ENCODE measurements around the gene RGMB.
"Not testable (repeated sequence)": the region's sequence is repeated elsewhere in the genome, so short reads cannot be mapped to it uniquely, and the experiment has no call there.

The RGMB gene, protein sequence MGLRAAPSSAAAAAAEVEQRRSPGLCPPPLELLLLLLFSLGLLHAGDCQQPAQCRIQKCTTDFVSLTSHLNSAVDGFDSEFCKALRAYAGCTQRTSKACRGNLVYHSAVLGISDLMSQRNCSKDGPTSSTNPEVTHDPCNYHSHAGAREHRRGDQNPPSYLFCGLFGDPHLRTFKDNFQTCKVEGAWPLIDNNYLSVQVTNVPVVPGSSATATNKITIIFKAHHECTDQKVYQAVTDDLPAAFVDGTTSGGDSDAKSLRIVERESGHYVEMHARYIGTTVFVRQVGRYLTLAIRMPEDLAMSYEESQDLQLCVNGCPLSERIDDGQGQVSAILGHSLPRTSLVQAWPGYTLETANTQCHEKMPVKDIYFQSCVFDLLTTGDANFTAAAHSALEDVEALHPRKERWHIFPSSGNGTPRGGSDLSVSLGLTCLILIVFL

DNA sequence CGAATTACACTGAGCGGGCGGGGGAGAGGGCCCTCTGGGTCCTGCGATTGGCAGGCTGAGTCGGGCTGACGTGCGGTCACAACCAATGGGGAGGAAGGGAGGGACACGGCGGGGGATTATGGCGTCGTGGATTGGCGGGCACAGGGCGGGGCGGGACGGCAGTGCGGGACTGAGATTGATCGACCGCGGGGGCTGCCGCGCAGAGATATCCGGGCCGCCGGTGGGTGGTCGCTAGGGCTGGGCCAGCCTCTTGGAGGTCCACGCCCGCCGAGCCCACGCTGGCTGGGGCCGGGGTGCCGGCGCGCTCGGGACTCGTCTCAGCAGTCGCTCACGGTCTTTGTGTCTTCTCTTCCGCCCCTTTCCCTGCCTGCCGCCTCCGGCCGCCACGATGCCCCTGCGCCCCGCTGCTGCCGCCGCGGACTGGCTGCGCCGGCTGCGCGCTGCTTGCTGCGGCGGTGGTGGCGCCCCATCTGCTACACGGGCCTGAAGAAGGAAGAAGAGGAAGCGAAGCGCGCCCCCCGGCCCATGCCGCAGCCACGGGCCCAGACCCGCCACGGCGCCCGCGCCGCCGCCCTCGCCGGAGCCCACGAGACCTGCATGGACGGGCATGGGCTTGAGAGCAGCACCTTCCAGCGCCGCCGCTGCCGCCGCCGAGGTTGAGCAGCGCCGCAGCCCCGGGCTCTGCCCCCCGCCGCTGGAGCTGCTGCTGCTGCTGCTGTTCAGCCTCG is at the start of gene RGMB:
Gene RGMB (plus strand): TSS at position 200 of the 728 bp plus-strand sequence. CDS start 408 bp downstream, at position 608.
- peak; percentile 71 for DNase-seq

DNA sequence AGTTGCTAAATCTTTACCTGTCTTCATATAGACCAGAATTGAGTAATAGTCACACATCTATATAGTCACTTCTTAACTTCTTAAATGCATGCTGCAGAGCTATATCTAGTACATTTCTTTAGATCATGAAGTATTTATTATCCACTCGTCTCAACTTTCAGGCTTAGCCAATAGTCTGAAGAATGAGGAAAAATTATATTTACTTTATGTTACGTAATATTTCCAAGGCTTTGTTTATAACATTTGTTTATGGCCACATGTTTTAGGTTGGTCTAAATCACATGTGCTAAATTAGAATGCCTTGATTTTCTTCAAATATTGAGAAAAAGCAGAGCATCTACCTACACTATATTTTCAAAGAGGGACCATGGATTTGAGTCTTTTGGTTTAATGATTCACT is 47.2 kb upstream of the RGMB start:
- DNase-seq = no peak

DNA sequence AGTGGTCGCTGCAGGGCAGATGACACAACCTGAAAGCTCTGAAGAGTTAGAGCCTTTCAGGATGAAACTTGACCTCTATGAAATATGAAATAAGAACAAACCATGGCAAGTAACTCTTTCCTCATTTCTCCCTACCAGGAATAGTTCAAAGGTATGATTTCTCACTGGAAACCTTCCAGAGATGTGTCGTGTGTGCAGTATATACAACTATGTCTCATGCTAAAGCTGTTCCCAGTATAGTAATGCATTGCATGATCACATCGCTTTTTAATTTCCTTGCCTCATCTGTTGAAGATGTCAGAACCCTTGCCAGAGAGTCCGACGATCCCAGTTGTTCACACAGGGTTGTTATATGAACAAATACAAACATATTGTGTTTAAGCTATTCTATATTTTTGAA is 45.8 kb upstream of the RGMB start:
- DNase-seq = no peak

DNA sequence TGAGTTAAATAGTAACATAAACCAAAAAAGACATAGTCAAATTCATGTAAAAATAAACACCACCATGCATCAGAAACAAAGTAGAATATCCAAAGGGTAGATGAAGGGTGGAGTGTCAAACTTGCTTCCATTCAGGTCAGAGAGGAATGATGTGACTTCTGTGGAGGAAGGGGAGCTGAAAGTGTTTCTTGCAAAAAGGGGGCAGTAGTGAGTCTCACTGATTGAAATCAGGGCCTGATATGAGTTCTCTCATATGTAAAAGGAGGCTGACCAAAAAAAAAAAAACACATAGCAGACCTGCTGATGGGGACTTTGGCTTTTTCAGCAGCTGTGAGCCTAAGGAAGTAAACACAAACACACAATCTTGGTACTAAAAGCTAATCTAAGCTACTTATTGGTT is 38.8 kb upstream of the RGMB start:
- no peak for DNase-seq

DNA sequence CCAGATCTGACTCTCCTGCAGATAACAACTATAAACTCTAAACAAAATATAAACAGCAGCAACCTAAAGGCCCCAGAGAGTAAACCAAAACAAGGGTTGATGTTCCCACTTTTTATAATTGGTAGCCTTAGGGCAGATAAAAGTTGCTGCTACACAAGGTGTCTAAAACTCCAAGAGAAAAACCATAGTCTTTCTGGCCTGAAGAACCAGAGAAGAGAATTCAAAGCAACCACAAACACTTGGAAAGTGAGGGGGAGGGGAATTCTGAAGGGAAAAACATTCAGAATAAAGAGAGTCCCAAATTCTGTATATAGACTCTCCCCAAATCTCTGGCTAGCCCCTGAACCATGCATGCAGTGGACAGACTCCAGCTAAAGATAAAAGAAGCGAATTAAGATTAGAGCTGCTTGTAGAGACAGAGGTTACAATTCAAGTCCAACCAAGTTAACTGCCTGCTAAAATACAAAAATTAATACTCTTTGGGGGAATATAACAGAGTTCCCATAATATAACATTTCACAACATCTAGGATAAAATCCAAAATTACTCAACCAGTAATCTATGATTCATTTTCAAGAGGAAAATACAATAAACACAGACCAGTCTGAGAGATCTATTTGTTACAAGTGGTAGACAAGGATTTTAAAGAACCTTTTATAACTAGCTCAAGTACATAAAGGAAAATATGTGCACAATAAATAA is 37.5 kb upstream of the RGMB start:
- no peak for DNase-seq

DNA sequence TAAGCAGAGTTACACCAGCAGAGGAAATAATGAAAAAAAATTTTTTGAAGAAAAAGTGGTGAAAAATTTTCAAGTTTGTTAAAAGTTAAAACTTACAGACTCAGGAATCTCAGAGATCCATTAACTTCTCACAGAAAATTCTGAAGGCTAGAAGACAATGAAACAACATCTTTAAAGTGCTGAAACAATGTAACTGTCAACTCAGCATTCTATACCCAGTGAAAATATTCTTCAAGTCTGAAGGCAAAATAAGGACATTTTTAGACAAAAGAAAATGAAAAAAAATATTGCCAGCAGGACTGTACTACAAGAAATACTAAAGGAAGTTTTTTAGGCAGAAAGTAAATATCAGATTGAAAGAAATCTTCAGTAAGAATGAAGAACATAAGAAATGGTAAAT is 36.7 kb upstream of the RGMB start:
- DNase-seq = no peak

DNA sequence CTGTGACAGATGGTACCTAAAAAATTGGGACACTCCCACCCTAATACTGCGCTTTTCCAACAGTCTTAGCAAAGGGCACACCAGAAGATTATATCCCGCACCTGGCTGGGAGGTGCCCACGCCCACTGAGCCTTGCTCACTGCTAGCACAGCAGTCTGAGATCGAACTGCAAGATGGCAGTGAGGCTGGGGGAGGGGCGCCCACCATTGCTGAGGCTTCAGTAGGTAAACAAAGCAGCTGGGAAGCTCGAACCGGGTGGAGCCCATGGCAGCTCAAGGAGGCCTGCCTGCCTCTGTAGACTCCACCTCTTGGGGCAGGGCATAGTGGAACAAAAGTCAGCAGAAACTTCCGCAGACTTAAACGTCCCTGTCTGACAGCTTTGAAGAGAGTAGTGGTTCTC is 36.0 kb upstream of the RGMB start:
- DNase-seq = not testable (repeated sequence)

DNA sequence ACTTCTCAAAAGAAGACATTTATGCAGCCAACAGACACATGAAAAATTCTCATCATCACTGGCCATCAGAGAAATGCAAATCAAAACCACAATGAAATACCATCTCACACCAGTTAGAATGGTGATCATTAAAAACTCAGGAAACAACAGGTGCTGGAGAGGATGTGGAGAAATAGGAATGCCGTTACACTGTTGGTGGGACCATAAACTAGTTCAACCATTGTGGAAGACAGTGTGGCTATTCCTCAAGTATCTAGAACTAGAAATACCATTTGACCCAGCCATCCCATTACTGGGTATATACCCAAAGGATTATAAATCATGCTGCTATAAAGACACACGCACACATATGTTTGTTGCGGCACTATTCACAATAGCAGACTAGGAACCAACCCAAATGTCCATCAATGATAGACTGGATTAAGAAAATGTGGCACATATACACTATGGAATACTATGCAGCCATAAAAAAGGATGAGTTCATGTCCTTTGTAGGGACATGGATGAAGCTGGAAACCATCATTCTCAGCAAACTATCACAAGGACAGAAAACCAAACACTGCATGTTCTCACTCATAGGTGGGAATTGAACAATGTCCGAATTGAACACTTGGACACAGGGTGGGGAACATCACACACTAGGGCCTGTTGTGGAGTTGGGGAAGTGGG is 34.8 kb upstream of the RGMB start:
- not testable (repeated sequence) for DNase-seq

DNA sequence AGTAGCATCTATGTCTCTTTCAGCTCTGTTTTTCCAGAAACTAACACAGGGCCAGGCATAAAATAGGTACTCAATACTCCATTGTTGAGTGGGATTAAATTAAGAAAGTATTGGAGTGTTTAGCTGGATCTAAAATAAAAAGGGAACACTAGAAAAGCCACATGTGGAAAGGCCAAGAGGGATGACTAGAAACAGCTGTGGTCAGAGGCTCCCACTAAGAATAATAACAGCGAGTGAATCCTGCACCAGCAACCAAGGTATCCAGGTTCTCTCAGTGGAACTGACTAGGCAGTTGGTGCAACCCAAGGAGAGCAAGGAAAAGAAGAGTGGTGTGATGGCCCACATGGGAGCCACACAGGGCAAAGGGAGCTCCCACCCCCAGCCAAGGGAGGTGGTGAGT is 31.5 kb upstream of the RGMB start:
- DNase-seq = no peak

DNA sequence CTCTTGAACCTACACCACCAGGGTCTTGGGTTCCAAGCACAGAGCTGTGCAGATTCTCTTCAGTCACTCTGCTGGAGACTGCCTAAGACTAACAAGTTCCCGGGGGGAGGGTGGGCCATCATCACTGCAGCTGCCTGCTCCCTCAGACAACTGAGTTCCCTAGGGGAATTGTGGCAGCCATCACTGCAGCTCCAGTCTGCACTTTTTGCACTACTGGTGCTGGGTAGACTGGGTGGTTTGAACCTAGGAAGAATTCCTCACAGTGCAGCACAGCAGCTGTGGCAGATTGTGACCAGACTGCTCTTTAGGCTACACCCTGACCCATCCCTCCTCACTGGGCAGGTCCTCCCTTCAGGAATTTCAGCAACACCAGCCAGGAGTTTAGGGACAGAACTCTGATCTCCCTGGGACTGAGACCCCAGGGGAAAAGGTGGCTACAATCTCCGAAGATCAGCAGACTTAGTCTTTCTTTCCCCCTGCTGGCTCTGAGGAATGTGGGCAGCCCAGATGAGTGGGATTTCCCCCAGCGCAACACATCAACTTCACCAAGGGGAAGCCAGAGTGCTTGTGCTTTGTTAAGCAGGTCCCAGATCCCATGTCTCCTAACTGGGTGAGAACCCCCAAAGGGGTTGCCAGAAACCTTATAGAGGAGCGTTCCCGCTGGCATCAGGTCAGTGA is 30.9 kb upstream of the RGMB start:
- DNase-seq = no peak

DNA sequence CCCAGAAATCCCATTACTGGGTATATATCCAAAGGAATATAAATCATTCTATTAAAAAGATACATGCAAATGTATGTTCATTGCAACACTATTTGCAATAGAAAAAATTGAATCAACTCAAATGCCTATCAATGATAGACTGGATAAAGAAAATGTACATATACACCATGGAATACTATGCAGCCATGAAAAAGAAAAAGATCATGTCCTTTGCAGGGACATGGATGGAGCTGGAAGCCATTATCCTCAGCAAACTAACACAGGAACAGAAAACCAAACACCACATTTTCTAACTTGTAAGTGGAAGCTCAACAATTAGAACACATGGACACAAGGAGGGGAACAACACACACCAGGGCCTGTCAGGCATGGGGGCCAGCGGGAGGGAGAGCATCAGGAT is 25.2 kb upstream of the RGMB start:
- not testable (repeated sequence) for DNase-seq

DNA sequence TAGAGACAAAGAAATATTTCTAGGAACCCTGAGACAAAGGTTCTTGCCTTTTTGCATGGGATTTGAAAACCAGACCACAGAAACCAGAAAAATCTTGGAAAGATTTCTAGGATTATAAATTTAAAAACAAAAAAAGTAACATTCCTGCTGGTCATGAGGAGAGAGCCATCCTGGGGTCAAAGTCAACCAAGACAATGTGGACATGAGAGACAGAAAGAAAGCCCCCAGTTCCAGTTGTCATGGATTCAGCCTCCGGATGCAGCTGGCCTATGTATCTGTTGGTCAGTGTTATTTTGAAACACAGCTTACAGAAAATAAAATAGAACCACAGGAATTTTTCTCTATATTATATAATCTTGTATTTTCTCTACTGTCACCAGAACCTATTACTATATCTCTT is 24.4 kb upstream of the RGMB start:
- no peak for DNase-seq

DNA sequence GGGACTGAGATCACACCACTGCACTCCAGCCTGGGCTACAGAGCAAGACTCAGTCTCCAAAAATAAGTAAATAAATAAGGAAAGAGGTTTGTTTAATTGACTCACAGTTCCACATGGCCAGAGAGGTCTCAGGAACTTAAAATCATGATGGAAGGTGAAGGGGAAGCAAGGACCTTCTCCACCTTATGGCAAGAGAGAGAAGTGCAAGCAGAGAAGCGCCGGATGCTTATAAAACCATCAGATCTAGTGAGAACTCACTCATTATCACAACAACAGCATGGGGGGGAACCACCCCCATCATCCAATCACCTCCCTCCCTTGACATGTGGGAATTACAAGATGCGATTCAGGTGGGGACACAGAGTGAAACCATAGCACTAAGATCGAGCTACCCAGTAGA is 22.8 kb upstream of the RGMB start:
- DNase-seq = no peak

DNA sequence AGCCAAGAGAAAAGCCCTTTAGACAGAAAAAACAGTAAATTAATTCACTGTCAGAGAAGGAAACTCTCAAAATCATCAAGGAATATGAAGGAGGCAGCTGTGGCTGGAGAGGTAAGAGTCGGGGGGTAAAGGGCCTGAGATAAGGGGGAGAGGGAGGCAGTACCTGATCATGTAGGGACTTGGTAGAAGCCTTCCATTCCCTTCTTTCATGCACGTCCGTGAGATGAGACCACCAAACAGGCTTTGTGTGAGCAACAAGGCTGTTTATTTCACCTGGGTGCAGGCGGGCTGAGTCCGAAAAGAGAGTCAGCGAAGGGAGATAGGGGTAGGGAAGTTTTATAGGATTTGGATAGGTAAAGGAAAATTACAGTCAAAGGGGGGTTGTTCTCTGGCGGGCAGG is 21.1 kb upstream of the RGMB start:
- DNase-seq = not testable (repeated sequence)

DNA sequence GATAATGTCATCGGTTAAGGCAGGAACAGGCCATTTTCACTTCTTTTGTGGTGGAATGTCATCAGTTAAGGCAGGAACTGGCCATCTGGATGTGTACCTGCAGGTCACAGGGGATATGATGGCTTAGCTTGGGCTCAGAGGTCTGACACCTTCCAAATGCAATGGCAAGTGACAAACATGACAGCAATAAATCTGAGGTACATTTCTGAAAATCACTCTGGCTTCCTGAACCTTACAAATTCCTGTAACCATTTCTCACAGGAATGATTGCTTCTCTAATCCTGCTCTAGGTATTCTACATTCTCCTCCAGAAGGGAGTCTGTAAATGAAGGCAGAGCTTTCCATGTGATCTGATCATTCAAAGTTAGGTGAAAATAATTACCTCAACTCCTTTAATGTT is 20.7 kb upstream of the RGMB start:
- not testable (repeated sequence) for DNase-seq

DNA sequence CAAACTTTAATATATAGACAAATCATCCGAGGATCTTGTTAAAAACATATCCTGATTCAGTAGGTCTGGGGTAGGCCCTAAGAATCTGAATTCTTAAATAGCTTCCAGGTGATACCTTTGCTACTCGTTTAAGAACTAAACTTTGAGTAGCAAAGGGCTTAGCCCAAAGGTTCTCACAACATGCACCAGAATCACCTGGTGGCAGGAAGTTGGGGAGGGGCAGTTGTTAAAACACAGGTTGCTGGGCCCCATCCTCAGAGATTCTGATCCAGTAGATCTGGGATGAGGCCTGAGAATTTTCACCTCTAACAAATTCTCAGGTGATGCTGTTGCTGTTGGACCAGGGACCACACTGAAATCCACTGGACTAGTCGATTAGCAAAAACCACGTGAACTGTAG is 20.0 kb upstream of the RGMB start:
- DNase-seq = no peak

DNA sequence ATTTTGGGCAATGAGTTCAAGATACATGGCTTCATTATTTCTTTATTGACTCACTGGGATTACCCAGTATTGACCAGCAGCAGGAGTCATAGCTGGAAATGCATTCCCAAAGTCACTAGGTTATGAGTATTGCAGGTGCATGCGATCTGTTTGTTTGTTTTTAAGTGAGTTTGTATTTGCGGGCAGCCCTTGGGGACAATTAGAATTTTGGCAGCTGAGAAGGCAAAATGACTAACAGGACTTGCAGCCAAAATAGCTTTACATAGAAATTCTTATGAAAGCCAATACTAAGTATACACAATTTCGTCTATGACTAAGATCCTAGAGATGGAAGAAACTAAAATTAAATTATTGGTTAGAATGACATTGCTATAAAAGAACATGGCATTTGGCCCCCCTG is 18.1 kb upstream of the RGMB start:
- DNase-seq = no peak

DNA sequence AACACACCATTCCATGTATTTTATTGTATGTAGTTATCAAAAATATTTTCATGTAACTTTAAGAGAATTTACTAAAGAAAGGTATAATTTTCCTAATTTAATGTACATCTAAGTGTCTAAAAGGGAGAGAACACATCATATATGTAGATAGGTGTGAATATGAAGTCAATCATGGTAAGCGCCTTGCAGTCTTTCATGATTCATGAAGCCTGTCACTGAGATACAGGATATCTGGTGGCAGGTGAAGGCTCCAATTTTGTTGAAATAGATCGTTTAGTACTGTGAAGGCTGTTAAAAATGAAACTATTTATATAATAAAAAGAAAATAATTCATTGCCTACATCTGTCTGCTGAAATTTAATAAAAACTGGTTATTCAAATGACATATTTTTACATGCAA is 15.5 kb upstream of the RGMB start:
- DNase-seq = no peak

DNA sequence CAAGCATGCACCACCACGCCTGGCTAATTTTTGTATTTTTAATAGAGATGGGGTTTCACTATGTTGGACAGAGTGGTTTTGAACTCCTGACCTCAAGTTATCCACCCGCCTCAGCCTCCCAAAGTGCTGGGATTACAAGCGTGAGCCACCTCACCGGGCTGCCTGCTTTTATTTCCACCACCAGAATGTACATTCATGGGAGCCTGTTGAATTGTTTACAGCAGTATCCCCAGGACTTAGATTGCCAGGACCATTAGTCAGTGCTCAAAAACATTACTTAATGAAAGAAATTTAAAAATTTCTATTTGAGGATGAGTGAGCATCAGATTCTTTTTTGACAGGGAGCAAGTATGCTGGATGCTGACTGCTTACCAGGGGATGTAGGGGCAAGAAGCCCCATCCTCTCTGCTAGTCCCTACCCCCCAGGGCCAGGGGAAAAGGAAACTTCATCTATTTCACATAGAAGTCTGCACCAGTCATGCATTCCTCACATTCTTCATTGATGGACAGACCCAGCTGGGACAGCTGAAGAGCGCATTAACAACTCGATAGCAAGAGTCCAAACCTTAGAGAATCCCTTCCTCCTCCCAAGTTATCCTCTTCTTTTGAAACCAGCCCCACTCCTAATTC is 10.3 kb upstream of the RGMB start:
- DNase-seq = no peak

DNA sequence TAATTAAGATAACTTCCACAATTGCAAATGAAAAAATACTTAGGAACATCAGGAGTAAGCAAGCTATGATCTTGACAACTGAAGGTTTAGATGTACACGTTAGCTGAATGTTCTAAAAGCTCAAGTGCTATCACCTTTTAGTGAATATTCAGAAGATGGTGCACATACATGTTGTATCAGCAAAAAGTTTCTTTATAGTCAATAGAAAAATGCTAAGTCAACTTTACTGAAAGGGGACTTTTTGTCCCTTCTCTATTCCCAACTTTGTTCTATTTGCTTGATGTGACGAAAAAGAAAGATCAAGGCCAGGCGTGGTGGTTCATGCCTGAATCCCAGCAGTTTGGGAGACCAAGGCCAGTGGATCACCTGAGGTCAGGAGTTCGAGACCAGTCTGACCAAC is 7.6 kb upstream of the RGMB start:
- no peak for DNase-seq

DNA sequence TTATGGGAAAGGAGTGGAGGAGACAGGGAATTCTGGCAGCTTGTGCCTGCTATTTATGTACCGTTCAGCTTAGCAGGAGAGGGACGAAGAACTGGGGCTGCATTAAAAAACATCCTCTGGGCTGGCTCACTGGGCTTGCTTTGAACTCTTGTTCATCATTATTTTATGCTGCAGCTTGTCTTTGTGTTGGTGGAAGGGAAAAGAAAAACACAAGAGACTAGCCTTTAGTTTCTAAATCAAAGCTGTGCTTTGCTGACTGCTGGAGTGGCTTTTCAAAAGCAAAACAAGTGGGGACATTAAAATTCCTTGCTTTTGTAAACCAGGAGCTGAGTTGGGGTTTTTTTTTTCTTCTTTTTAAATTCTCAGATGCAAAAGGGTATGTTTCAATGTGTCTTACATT is 5.9 kb upstream of the RGMB start:
- DNase-seq = no peak
